SH-SY5Y (cell line): ENCODE results near the gene LONP2.

Experiments used
- GATA2 ChIP-seq: IDR thresholded peaks from 2 replicates; pipeline ENCODE4 v1.6.1; 2011; ENCODE audit warnings: mild to moderate bottlenecking, low read depth, low read length
- GATA3 ChIP-seq: IDR thresholded peaks from 2 replicates; pipeline ENCODE4 v1.6.1; 2011; ENCODE audit warnings: low read depth, mild to moderate bottlenecking, low read length, moderate library complexity

GRCh38 chr16:48382131-48382530 is 138.0 kb downstream of the LONP2 start:
- TF ChIP-seq GATA3: no peak
- TF ChIP-seq GATA2: no peak
